Activated CD8-positive, alpha-beta memory T cell treated with anti-CD3 and anti-CD28 coated beads, Interleukin-2, amount 50 U/mL, for 24 hours (primary cell): ENCODE results near the gene GLRX3.

Experiments
- DNase-seq: peaks from one replicate; pipeline ENCODE4 v3.0.0-alpha.2; 2020; ENCODE audit errors: extremely low read depth

The GLRX3 gene

DNA sequence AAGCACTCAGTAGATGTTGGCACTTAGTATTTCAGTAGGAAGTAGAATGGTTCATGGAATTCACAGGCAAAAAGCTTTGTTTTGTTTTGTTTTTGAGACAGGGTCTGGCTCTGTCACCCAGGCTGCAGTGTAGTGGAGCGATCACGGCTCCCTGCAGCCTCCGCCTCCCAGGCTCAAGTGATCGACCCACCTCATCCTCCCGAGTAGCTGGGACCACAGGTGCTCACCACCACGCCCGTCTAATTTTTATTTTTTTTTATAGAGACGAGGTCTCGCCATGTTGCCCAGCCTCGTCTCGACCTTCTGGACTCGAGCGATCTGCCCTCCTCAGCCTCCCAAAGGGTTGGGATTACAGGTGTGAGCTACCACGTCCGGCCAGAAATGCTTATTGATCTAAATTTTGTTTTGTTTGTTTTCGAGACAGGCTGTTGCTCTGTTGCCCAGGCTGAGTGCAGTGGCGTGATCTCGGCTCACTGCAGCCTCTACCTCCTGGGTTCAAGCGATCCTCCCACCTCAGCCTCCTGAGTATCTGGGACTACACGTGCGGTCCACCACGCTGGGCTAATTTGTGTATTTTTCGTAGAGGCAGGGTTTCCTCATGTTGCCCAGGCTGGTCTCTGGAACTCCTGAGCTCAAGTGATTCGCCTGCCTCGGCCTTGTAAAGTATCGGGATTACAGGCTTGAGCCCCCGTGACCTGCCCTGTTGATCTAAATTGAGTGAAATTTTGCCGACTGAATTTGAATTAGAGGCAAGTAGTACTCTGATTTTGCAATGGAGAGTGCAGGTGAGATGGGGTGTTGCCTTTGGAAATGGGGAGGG lies 1.7 kb downstream of the GLRX3 start:
- no peak for DNase-seq

DNA sequence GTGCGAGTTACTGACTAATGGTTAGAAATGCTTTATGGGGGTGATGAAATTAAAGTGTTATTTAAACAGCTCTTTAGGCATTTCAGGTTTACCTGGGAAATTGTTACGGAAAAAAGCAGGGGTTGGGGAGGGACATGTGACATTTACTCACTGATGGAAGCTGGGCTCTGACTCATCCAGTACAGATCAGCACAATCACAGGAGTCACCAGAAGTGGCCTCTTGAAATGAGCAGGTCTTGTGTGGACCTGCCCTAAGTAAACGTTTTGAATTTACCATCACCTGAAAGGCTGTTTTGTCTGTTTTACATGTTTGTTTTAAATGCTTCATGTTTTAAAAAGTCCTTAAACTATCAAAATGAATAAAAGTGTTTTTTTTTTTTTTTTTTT lies 2.3 kb downstream of the GLRX3 start:
- no peak for DNase-seq

DNA sequence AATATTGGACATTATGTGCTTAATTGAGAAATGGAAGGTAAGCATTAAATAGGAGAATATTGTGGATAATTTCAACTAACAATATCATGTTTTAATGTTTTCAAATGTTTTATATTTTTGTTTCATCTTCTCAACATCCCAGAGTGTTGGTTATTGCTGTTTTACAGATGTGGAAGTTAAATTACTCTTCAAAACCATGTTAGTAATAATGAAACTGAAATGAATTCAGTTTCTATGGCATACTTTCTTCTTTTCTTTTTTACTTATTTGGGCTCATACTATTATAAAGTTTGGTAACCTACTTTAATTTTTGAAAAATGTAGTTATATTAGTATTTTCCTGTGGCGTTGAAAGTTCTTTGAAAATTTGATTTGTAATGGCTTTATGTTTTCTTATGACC lies 4.2 kb downstream of the GLRX3 start:
- no peak for DNase-seq

- no peak for DNase-seq
Observed at GRCh38 chr10:130141038-130141437, 4.8 kb downstream of the GLRX3 start.

DNA sequence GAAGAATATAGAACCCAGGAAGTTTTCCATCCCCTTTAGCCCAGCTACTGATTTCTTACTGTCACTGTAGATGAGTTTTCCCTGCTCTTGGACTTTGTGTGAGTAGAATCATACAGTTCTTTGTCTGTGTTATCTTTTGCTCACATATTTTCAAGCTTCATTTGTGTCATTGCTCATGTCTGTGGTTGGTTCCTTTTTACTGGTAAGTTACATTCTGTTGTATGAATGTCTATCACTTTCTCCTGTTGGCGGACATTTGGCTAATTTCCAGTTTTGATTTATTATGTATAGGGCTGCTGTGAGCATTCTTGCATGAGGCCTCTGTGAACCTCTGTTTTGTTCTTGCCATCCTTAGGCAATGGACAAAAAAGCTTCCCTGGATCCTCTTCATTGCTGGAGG lies 5.3 kb downstream of the GLRX3 start:
- DNase-seq: no peak

- no peak for DNase-seq
Observed at GRCh38 chr10:130141878-130142277, 5.7 kb downstream of the GLRX3 start.

DNA sequence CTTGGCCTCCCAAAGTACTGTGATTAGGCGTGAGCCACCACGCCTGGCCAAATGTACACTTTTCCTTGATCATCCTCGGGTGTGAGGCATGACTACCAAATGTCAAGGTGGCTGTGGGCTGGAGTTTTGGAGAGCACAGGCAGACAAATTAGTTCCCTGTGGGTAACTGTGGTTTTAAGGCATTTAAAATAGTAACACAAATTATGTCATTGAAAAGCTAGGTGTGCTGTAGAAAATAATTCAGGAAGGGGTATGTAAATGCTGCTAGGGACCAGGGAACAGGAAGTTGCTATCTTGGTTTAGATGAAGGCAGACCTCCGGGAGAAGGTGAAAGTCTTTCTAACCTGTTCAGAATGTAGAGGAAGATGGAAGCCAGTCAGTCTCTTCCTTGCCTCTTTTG lies 9.9 kb downstream of the GLRX3 start:
- DNase-seq: no peak

DNA sequence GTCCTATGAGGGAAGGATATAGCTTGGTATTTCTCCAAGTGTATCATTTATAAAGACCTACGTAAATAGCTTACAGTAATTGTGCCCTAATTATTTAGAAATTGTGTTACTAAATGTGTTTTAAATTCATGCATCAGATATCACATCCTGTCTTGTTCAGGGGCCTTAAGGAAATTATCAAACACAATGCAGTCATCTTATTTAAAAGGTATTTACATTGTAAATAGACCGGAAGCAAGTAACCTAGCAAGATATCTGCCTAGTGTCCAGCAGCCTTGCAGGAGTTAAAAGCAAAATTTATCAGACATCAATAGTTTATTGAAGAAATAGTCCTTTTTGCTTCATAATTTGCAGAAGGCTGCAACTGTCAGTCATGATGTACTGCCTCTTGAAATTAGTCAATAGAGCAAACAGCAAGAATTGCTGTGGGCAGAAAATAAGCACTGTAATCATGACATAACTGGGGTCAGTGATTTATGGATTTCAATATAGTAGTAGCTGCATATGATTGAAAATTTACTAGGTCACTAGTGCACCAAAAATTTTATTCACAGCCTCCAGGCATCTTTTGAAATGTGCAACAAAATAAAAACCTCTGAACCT lies 23.1 kb downstream of the GLRX3 start:
- DNase-seq: no peak

GRCh38 chr10:130160775-130161174 lies 24.6 kb downstream of the GLRX3 start:
- DNase-seq: no peak

GRCh38 chr10:130161331-130161730 lies 25.1 kb downstream of the GLRX3 start:
- DNase-seq: no peak

- DNase-seq: no peak
Observed at GRCh38 chr10:130167193-130167592, 31.0 kb downstream of the GLRX3 start.

DNA sequence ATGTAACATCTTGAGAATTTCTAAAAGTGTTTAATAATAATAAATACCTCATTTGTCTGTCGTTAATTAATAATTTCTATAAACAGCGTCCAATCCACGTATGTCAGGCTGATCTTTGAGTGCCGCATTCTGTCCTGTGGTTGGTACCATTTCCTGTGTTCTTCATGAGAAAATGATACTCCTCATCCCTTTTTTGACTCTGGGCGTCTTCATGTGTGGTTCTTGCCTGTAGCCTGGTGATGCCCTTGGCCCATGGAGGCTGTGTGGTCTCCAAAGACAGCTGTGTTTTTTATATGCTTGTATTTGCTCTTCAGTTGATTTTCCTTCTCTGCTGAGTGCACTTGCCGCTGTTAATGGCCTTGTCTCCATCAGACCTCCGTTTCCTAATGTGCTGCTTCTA lies 31.5 kb downstream of the GLRX3 start:
- DNase-seq: no peak

GRCh38 chr10:130169136-130169859 lies 33.1 kb downstream of the GLRX3 start:
- DNase-seq: no peak

GRCh38 chr10:130171196-130171595 lies 35.0 kb downstream of the GLRX3 start:
- DNase-seq: no peak

- DNase-seq: no peak
Observed at GRCh38 chr10:130174328-130174727, 38.1 kb downstream of the GLRX3 start.

DNA sequence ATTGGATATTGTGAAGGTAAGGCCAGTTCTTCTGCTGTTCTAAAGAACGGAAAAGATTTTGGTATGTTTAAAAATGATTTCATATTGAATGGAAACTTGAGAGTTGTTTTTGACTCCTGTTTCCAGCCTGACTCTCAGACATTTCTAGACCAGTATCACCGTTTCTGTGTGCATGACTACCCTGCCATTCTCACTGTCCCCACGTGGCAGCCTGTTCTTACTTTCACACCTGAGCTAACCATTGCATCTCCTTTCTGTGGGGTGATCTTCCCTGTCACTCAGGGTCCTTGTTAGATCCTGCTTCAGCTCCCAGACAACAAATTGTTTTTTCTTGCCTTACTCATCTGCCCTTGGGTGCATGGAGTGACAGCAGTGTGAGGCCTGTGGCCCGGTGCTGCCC lies 38.9 kb downstream of the GLRX3 start:
- DNase-seq: no peak

DNA sequence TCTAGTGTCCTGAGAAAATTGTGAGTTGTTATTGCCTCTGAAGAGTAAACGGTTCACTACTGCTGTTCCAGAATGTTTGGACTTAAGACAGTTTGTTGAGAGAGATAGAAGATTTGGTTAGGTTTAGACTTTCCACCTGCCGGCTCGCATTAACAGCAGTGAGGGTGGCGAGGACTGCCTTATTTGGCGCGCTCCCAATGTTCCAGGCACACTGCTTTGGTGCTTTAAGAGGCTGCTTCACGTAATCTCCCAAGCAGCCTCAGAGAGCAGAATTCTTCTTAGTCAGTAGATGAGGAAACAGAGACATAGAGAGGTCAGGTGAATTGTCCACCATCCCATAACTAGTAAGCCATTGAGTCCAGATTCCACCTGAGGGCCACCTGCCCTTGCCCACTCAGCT lies 41.1 kb downstream of the GLRX3 start:
- no peak for DNase-seq

DNA sequence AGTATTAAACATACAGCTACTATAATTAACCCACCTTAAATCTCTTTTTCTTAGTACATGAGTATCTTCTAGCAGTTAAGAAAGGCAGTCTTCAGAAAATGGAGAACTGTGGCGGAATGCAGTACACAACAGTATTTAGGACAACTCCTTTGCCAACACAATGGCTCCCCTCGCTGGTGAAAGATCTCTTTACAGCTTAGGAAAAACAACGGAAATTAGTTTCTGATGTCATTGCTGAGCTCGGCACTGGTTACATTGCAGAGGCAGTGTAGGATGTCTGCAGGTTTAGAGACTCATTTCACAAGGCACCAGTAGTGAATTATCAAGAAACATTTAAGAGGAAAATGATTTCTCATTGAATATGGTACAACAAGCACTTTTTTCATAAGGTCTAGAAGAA lies 43.4 kb downstream of the GLRX3 start:
- no peak for DNase-seq

- no peak for DNase-seq
Observed at GRCh38 chr10:130180416-130180815, 44.2 kb downstream of the GLRX3 start.

DNA sequence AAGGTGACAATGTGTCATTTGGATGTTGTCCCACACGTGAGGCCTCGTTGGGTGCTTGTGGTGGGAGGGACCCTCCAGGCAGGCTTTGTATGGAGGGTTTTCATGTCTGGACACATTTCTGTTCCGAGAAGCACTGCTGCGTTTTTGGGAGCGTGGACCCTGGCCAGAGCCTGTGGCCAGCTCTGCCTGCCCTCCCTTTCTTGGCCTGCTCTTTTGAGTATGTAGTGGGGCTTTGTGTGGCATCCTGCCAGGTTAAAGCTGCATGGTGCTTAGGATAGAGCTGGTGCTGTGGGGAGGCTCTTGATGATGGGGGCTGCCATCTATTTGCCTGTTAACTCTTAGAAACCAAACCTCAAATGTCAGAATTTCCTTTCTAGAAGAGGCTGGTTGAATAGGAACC lies 45.7 kb downstream of the GLRX3 start:
- DNase-seq: no peak

GRCh38 chr10:130185591-130185990 lies 49.4 kb downstream of the GLRX3 start:
- no peak for DNase-seq

DNA sequence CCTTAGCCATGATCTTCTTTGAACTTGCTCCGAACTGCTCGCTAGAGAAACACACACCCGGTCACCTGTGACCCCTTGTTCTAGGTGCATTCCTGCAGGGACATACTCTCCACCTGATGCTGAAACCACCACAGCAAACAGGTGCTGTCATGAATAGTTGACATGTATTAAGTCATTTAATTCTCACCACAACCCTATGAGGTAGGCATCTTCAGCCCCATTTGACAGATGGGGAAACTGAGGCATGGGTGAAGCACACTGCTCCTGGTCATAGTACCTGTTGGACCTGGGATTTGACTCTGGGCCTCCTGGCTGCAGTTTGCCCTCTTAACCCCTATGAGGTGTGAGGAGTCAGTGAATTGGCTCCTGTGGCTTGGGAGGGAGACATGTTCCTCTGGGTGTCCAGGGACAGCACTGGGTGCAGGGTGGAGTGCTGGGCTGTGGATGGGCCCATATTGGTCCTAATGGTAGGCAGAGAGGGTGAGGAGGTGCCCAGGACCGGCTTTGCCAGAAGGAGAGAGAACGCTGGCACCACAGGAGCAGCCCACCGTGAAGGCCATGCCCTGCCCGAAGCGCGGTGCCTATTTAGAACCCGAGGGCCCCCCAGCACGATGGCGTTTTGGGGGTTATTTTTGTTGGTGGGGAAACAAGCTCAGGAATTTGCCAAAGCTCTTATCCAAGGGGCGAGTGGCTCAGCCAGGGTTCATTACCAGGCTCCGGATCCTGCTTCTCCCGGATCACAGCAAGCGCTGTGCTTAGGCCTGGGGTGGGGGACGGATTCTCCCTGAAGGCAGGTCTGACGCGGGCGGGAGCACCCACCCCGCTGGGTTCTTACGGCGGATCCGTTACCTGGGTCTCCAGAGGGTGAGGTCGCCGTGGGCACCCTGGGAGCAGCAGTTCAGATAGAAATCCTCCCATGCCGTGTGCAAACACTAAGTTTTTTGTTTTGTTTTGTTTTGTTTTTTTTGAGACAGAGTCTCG lies 52.3 kb downstream of the GLRX3 start:
- no peak for DNase-seq
